NCI-H446 treated with DMSO at 0.1 percent for 48 hours (cell line): ENCODE results near the gene CEACAM21.
"Not testable (repeated sequence)": the region's sequence is repeated elsewhere in the genome, so short reads cannot be mapped to it uniquely, and the experiment has no call there.

Experiments used
- DNase-seq: peaks from one replicate; lab custom pipeline; 2025; lab: John Stamatoyannopoulos, UW

Gene CEACAM21

GRCh38 chr19:41549884-41550283 lies 26.1 kb upstream of the CEACAM21 start:
- no peak for DNase-seq

DNA sequence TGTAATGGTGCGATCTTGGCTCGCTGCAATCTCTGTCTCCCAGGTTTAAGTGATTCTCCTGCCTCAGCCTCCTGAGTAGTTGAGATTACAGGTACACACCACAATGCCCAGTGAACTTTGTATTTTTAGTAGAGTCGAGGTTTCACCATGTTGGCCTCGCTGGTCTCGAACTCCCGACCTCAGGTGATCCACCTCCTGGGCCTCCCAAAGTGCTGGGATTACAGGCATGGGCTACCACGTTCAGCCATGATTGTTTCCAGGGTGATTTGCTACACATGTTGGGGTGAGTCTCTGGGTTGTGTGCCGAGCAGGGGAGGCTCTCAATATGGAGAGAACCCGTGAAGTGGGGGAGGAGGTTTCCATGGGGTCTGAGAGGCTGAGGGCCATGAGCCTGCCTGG lies 24.8 kb upstream of the CEACAM21 start:
- no peak for DNase-seq

GRCh38 chr19:41551711-41552110 lies 24.3 kb upstream of the CEACAM21 start:
- no peak for DNase-seq

- DNase-seq, result no peak
Observed at GRCh38 chr19:41552558-41552957, 23.4 kb upstream of the CEACAM21 start.

DNA sequence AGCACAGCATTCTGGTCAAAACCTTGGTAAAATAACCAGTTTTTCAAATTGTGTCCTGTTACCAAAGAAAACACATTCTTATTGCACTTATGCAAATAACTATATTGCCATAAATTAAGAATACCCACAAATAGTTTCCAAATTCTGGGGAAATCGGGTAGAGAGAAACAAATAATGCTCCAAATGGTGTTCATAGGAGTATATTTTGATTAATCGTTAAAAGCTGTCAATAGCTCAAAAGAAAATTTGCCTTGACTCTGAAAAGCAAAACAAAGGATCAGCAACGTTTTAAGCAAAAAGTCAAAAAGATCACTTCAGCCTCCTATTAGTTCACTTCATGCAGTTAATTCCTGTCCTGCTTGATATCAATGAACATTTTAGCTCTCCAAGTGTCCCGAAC lies 22.2 kb upstream of the CEACAM21 start:
- no peak for DNase-seq

DNA sequence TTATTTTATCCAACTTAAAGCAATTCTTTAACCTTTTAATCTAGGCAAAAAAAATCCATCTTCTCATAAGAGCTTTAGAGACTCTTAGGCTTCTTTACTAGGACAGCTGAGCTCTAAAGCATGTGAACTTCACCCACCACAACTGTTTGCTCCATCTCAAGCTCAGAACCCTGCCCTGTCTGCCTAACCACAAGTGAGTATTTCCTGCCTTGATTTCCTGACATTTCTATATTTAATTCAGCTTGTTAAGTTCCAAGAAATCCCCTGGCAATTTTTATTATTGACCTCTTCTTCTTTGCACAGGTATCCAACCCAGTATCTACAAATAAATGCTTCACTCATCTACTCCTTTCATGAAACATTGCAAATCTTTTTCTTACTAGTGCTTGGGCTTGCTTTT lies 21.1 kb upstream of the CEACAM21 start:
- DNase-seq, result no peak

DNA sequence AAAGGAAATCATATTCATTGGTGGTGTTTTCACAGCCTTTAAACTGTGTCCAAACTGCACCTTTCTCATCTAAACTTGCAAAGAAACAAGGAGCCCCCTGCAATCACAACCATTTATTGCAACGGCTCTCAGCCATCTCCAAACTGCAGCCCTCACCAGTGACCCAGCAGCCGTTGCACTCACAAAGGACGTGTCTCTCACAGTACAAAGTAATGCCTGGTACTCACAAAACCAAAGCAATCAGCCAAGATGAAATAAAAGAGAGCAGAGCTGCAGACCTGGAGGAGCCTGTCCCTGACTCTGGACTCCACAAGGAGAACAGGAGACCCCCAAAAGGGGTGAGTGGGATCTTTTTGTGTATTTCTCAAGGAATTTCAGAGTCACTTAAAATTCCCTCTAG lies 20.2 kb upstream of the CEACAM21 start:
- DNase-seq, result no peak

GRCh38 chr19:41563854-41564514 lies 12.0 kb upstream of the CEACAM21 start:
- no peak for DNase-seq

DNA sequence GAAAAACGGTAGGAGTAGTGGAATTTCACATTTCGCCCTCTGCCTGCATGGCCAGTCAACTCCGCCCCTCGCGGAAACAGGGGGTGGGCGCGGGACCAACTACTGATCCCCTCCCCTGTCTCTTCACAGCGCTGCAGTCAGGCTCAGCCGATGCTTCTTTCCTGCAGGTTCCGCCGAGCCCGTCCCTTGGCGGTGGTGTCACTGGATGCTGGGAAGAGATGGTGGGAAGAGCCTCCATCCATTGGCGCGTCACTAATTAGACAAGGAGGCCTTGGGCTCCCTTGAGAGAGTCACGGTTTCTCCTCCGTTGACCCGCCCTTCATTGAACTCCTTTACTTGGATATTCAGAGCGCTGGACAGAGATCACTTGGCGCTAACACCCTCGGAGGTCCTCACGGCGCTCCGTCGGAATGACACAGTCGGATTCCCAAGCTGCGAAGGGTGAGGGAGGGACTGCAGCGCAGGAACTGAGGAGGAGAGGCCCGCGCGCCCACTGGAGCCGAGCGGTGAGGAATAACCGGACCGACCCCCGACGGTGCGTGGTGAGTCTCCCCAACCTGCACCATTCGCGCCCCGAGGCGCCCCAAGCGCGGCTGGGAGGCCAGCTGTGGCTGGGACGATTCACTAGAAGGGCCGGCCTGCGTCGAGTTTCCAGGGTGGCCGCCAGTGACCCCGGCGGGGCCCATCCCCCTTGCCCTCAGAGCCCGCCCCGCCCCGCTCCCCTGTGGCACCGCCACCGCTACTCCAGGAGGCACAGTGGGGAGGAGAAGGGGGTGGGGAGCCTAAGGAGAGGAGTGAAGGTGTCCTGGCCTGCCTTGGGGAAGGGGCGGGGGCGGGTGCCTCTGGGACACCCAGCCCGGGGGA lies 11.2 kb upstream of the CEACAM21 start:
- no peak for DNase-seq

- no peak for DNase-seq
Observed at GRCh38 chr19:41565379-41565720, 10.6 kb upstream of the CEACAM21 start.

DNA sequence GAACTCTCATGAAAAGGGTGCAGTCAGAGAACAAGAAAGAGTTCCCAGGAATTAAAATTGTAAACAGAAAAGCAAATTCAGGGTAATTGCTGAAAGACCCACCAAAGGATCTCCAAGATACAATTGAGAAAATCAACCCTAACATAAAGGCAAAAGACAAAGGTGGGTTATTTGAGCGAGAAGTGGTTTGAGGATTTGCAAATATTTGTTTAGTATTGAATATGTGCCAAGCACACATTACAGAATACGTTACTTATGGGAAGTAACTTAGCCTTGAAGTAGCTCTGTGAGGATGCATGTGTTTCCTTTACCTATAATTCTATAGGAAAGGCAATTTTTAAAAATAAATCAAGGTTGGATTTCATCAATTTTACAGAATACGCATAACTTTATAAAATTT lies 10.0 kb upstream of the CEACAM21 start:
- DNase-seq, result no peak

GRCh38 chr19:41569481-41570150 lies 6.3 kb upstream of the CEACAM21 start:
- no peak for DNase-seq

- no peak for DNase-seq
Observed at GRCh38 chr19:41570179-41570578, 5.8 kb upstream of the CEACAM21 start.

- DNase-seq, result peak; percentile 34
Observed at GRCh38 chr19:41570639-41571112, 5.3 kb upstream of the CEACAM21 start.

GRCh38 chr19:41577144-41577830 lies 1.3 kb downstream of the CEACAM21 start:
- no peak for DNase-seq

GRCh38 chr19:41577833-41578232 lies 1.9 kb downstream of the CEACAM21 start:
- no peak for DNase-seq

GRCh38 chr19:41578886-41579285 lies 2.9 kb downstream of the CEACAM21 start:
- no peak for DNase-seq

DNA sequence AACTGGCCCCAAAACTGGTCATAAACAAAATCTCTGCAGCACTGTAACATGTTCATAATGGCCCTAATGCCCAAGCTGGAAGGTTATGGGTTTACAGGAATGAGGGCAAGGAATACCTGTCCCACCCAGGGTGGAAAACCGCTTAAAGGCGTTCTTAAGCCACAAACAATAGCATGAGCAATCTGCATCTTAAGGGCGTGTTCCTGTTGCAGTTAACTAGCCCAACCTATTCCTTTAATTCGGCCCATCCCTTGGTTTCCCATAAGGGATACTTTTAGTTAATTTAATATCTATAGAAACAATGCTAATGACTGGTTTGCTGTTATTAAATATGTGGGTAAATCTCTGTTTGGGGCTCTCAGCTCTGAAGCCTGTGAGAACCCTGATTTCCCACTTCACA lies 5.1 kb downstream of the CEACAM21 start:
- DNase-seq, result not testable (repeated sequence)

GRCh38 chr19:41582577-41583182 lies 6.7 kb downstream of the CEACAM21 start:
- not testable (repeated sequence) for DNase-seq

- no peak for DNase-seq
Observed at GRCh38 chr19:41584260-41584810, 8.4 kb downstream of the CEACAM21 start.

- DNase-seq, result no peak
Observed at GRCh38 chr19:41584931-41585330, 9.0 kb downstream of the CEACAM21 start.

DNA sequence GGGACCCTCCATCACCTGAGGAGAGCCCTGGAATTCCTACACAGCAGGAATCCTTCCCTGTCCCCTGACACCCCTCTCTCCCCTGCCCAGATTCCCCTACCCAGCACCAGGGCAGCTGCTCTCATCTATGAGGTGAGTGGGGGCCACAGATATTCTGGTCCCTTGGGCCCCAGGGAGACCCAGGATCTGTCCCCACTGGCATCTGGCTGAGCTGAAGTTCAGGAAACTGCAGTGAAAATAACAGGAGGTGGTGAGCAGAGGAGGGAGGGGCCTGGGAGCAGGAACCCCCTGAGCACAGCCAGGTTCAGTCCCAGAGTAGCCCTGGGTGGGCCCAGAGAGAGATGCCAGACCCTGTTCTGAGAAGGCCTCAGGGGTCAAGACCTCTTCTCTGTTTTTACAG lies 10.1 kb downstream of the CEACAM21 start:
- DNase-seq, result no peak
